Endometrial microvascular endothelial cells (primary cell): Measurements from ENCODE around the gene KIF5C. TPM values are rescaled to one million over a fixed set of nuclear protein-coding genes. Genes with fewer than 3 reads are reported as not detected.
"Not testable (repeated sequence)": the region's sequence is repeated elsewhere in the genome, so short reads cannot be mapped to it uniquely, and the experiment has no call there.

Experiments
- in situ Hi-C: cut with HindIII; loops from 2 replicates; pipeline ENCODE4 v1.10.0; 2017; ENCODE audit warnings: low sequenced_read_pairs, low pct_unique_long_range_greater_than_20kb; ENCODE audit errors: inconsistent ontology term
- total RNA-seq: library from RNA; depleted of rRNA; stranded (reverse); fragments of >200 nt; gene quantifications from one replicate; pipeline ENCODE4 v1.2.3, GENCODE V29; 2015; ENCODE audit errors: inconsistent ontology term

KIF5C gene
- total RNA-seq, 1 donor from 2014 or later, result 4.6 TPM

DNA sequence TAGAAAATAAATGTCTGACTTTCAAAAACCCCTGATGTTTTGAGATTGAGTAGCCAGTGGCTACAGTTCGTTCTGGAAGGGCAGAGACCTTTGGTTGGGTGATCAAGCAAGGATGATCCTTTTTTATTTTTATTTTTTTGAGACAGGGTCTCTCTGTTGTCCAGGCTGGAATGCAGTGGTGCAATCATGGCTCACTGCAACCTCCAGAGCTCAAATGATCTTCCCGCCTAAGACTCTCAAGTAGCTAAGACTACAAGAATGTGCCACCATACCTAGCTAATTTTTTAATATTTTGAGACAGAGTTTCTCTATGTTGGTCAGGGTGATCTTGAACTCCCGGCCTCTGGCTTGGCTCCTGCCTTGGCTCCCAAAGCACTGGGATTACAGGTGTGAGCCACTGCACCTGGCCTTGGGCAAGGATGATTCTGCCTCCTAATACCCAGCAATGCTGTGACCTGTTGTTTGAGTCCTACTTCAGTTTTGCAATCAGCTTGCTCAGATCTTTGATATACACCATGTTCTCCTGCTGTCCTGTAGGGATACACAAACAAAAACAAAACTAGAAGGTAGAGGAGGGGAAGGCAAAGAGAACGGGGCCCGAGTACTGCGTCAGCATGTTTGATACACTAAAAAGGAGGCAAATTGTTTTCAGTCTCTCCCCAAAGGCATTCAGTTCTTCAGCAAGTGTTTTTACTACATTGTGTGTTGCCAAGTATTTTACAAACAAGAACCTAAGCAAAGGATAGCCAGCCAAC, 104.3 kb downstream of the KIF5C start:
- in situ Hi-C loops, result no loop called here

- in situ Hi-C loops, result no loop called here
Observed at GRCh38 chr2:148979919-148980277, 104.9 kb downstream of the KIF5C start.

DNA sequence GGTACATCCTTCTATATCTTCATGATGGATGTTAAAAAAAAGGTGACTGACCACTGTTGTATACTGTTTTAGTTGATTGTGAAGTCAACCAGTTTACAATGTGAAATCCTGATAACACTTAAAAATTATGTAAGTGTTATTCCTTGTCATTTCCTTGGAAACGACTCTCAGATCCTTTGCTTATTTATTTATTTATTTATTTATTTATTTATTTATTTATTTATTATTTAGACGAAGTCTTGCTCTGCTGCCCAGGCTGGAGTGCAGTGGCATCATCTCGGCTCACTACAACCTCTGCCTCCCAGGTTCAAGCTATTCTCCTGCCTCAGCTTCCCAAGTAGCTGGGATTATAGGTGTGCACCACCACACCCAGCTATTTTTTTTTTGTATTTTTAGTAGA, 105.5 kb downstream of the KIF5C start:
- in situ Hi-C loops, result not testable (repeated sequence)

- in situ Hi-C loops, result no loop called here
Observed at GRCh38 chr2:148981324-148981723, 106.3 kb downstream of the KIF5C start.

DNA sequence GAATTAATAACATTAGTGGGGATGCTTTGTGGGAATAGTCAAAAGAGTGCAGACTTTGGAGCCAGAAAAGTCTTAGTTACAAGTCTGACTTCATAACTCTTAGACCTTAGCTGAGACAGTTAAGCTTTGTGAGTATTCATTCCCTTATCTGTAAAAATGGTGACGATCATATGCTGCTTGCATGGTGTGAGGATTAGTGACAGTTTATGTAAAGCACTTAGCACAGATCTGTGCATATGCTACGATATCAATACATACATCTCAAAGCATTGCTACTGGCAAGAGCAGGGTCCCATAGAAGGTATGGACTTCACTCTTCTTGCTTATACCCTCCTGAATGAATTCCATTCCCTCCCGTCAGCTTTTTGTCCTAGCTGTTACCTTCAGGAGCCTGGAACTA, 106.8 kb downstream of the KIF5C start:
- in situ Hi-C loops, result no loop called here

GRCh38 chr2:148982282-148982681, 107.3 kb downstream of the KIF5C start:
- in situ Hi-C loops, result no loop called here

GRCh38 chr2:148983896-148984295, 108.9 kb downstream of the KIF5C start:
- in situ Hi-C loops, result no loop called here

GRCh38 chr2:148984449-148984848, 109.4 kb downstream of the KIF5C start:
- in situ Hi-C loops, result no loop called here

DNA sequence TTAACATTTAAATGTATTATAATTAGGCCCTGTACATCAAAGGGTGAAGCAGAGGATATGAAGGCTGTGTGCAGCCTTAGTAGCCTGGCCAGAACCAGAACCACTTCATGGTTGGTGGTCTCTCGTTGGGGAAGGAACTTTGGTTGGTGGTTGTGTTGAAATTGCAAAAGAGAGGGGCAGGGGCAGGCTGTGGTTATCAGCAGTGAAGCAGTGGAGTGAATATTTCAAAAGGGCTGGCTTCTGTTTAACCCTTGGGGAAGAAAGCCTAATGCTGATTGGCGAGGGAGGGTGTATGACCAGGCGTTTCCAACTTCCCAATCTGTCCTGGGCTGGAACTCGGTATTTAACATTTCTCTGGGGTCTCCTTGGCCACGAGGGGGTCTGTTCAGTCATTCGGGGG, 112.3 kb downstream of the KIF5C start:
- in situ Hi-C loops, result no loop called here

- in situ Hi-C loops, result no loop called here
Observed at GRCh38 chr2:148988337-148988736, 113.3 kb downstream of the KIF5C start.

- in situ Hi-C loops, result no loop called here
Observed at GRCh38 chr2:148989882-148990493, 115.0 kb downstream of the KIF5C start.

GRCh38 chr2:148990968-148991367, 115.9 kb downstream of the KIF5C start:
- in situ Hi-C loops, result no loop called here

DNA sequence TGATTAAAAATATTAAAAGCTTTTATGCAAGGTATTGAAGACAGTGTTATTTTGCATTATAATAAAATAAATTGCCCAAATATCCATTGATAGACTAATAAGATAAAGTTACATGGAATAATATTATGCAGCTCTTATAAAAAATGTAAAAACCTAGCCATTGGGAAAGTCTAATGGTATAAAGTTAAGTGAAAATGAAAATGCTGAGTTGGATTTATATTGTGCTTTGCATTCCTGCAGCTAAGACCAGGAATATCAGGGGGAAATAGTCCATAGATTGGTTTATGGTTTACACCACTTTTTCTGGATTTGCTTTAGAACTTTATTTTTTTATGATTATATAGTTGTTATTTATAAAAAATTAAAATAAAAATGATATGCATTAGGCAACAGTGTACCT, 117.4 kb downstream of the KIF5C start:
- in situ Hi-C loops, result no loop called here

DNA sequence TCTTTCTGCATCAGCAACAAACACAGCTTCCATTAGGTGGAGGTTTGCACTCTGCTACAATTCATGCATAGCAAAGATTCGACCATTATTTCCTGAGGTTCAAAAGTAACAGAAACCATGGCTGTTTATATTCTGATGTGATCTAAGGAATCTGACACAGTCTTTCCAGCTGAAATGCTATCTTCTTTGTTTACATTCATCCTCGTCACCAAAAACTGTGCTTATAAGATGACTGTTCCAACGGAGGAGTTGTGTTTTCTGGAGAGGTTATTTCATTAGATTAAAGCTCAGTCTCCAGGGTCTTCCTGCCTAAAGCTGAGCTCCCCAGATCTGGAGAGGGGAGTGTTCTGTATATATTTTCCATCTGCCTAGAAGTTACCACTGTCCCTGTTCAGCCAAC, 118.3 kb downstream of the KIF5C start:
- in situ Hi-C loops, result no loop called here

- in situ Hi-C loops, result no loop called here
Observed at GRCh38 chr2:148994341-148994740, 119.3 kb downstream of the KIF5C start.

GRCh38 chr2:148996805-148997204, 121.8 kb downstream of the KIF5C start:
- in situ Hi-C loops, result no loop called here

GRCh38 chr2:148998165-148998830, 123.3 kb downstream of the KIF5C start:
- in situ Hi-C loops, result no loop called here

- in situ Hi-C loops, result no loop called here
Observed at GRCh38 chr2:148998831-148999200, 123.8 kb downstream of the KIF5C start.

- in situ Hi-C loops, result no loop called here
Observed at GRCh38 chr2:148999451-148999921, 124.5 kb downstream of the KIF5C start.
